CD14-positive monocyte (primary cell): ENCODE data around the gene DENND4B. TPM values are rescaled to one million over a fixed set of nuclear protein-coding genes. Genes with fewer than 3 reads are reported as not detected.

Source experiments
- DNase-seq, 3 donors: peaks; one replicate each; pipeline ENCODE4 v3.0.0-alpha.2; 2011 to 2022
- H2AFZ ChIP-seq: 2 replicates; pipeline ENCODE4 v1.6.0; 2012; ENCODE audit warnings: mild to moderate bottlenecking, low read depth, low read length, inconsistent platforms; ENCODE audit not compliant: insufficient read depth, poor library complexity, severe bottlenecking
- H3K27ac ChIP-seq, 2 donors: 1 replicate in 1 of 2; 2 replicates in 1 of 2; pipeline ENCODE4 v1.5.1; 2012 to 2013; ENCODE audit warnings: low read length in 2 of 2, control low read depth in 1 of 2, inconsistent platforms in 1 of 2, low read depth in 1 of 2, mild to moderate bottlenecking in 1 of 2
- H3K27me3 ChIP-seq, 2 donors: one replicate each; pipeline versions ENCODE4 v1.6.0 to v1.6.1; 2011 to 2013; ENCODE audit warnings: low read length in 2 of 2; ENCODE audit not compliant: control insufficient read depth in 2 of 2, insufficient read depth in 2 of 2
- H3K36me3 ChIP-seq, 2 donors: replicated peaks in 1 of 2; 1 replicate in 1 of 2; 2 replicates in 1 of 2; pipeline versions ENCODE4 v1.5.1 to v1.6.1; 2012 to 2013; ENCODE audit warnings: low read length in 2 of 2, control low read depth in 1 of 2, inconsistent platforms in 1 of 2, mild to moderate bottlenecking in 1 of 2; ENCODE audit not compliant: insufficient read depth in 2 of 2, control insufficient read depth in 1 of 2
- H3K4me1 ChIP-seq, 2 donors: 1 replicate in 1 of 2; 2 replicates in 1 of 2; pipeline versions ENCODE4 v1.5.1 to v1.6.1; 2012 to 2013; ENCODE audit warnings: low read length in 2 of 2, control low read depth in 1 of 2, inconsistent platforms in 1 of 2, mild to moderate bottlenecking in 1 of 2, moderate library complexity in 1 of 2; ENCODE audit not compliant: insufficient read depth in 2 of 2, control insufficient read depth in 1 of 2
- H3K4me2 ChIP-seq: replicated peaks from 2 replicates; pipeline ENCODE3; 2012; ENCODE audit warnings: low read length, moderate library complexity, mild to moderate bottlenecking; ENCODE audit not compliant: poor library complexity, severe bottlenecking; ENCODE audit errors: extremely low read depth
- H3K4me3 ChIP-seq, 3 experiments: fragments of 200-600 bp in 1 of 3; sonication (generic) in 1 of 3; replicated peaks in 1 of 3; 1 replicate in 2 of 3; 2 replicates in 1 of 3; pipeline ENCODE4 v1.5.1; 2011 to 2013; ENCODE audit warnings: low read length in 3 of 3, mild to moderate bottlenecking in 3 of 3, control low read depth in 2 of 3, low read depth in 2 of 3, inconsistent platforms in 1 of 3, moderate library complexity in 1 of 3
- H3K79me2 ChIP-seq: 2 replicates; pipeline ENCODE4 v1.6.0; 2012; ENCODE audit warnings: mild to moderate bottlenecking, control low read depth, inconsistent platforms, low read length, moderate library complexity; ENCODE audit not compliant: insufficient read depth
- H3K9ac ChIP-seq: 2 replicates; pipeline ENCODE4 v1.6.0; 2017; ENCODE audit warnings: low read length, mild to moderate bottlenecking; ENCODE audit not compliant: insufficient read depth, poor library complexity, severe bottlenecking
- H3K9me3 ChIP-seq, 2 donors: replicated peaks in 1 of 2; 1 replicate in 1 of 2; 2 replicates in 1 of 2; pipeline versions ENCODE4 v1.5.1 to v1.6.1; 2012 to 2013; ENCODE audit warnings: low read length in 2 of 2, control low read depth in 1 of 2; ENCODE audit not compliant: control insufficient read depth in 1 of 2, insufficient read depth in 1 of 2
- H4K20me1 ChIP-seq: 2 replicates; pipeline ENCODE4 v1.6.0; 2012; ENCODE audit warnings: mild to moderate bottlenecking, low read length, control low read depth, moderate library complexity; ENCODE audit not compliant: insufficient read depth
- H3K27ac Mint-ChIP-seq, 7 donors: one replicate each; pipeline ENCODE4 v1.8.0; 2020; ENCODE audit warnings: mild to moderate bottlenecking in 7 of 7, mixed read lengths in 7 of 7, moderate library complexity in 6 of 7, inconsistent platforms in 2 of 7
- H3K27me3 Mint-ChIP-seq, 3 donors: one replicate each; pipeline ENCODE4 v1.8.0; 2021 to 2022; ENCODE audit warnings: low read depth in 3 of 3, mild to moderate bottlenecking in 3 of 3, mixed read lengths in 3 of 3, moderate library complexity in 3 of 3, inconsistent platforms in 1 of 3
- H3K36me3 Mint-ChIP-seq, 2 donors: one replicate each; pipeline ENCODE4 v1.8.0; 2020; ENCODE audit warnings: mixed read lengths in 2 of 2, inconsistent platforms in 1 of 2, mild to moderate bottlenecking in 1 of 2
- H3K4me1 Mint-ChIP-seq: one replicate; pipeline ENCODE4 v1.8.0; 2020; ENCODE audit warnings: mild to moderate bottlenecking, mixed read lengths
- H3K4me3 Mint-ChIP-seq, 2 donors: one replicate each; pipeline ENCODE4 v1.8.0; 2020; ENCODE audit warnings: mild to moderate bottlenecking in 2 of 2, mixed read lengths in 2 of 2, moderate library complexity in 1 of 2
- H3K9me3 Mint-ChIP-seq, 7 donors: one replicate each; pipeline ENCODE4 v1.8.0; 2020 to 2022; ENCODE audit warnings: mixed read lengths in 7 of 7, mild to moderate bottlenecking in 6 of 7, moderate library complexity in 6 of 7, inconsistent platforms in 2 of 7
- CTCF ChIP-seq: fragments of 200-600 bp; IDR thresholded peaks from one replicate; pipeline ENCODE4 v1.8.0; 2022; ENCODE audit warnings: antibody characterized with exemption, mild to moderate bottlenecking
- WGBS: methylation state at CpG from one replicate; pipeline ENCODE4 v1.1.5; 2013; ENCODE audit warnings: missing lambda C conversion rate; ENCODE audit not compliant: insufficient coverage; 5-methylcytosine and 5-hydroxymethylcytosine counted together
- intact Hi-C, 2 donors: fragments of 100-400 bp; cut with micrococcal nuclease; formaldehyde crosslinking; loops; one replicate each; pipeline versions ENCODE4 v1.15.0 to v1.15.1; 2023
- polyA plus RNA-seq, 3 donors: library from polyadenylated mRNA; depleted of rRNA in 1 of 3; unstranded in 2 of 3; stranded (reverse) in 1 of 3; fragments of 300-500 nt in 2 of 3; fragments of >200 nt in 1 of 3; fragmentation: Illumina TruSeq in 2 of 3; gene quantifications; 1 replicate in 2 of 3; 2 replicates in 1 of 3; pipeline ENCODE4 v1.2.3, GENCODE V29; 2012 to 2021

The DENND4B gene
- polyA plus RNA-seq, 3 donors, result 7.8 to 324 (median 10.9) TPM

GRCh38 chr1:153987621-153988020 is 41.1 kb upstream of the DENND4B start:
- 100% methylated on average over 1 of the region's 8 CpGs for WGBS
- no peak for TF ChIP-seq CTCF
- intact Hi-C loops, result loop anchor here (2.0 to 5.0 kb wide), 5 partner anchors 65 to 477 kb away; partner anchors contain the start of genes GATAD2B (in 1 of the 2) and NPR1 (in 1 of the 2)
- Histone ChIP-seq H3K79me2 (peaks cover 20% of the 10 kb centered on the region), H3K36me3 (peaks cover 8 to 11% of the 10 kb centered on the region in 2 donors), H3K9ac (no peak overlapping the region), H3K27me3 (no peaks in the 10 kb centered on the region), H3K4me3 (no peak overlapping the region), H3K4me1 (peaks cover 43 to 55% of the 10 kb centered on the region in 2 donors), H3K4me2 (no peak overlapping the region), H3K9me3 (no peaks in the 10 kb centered on the region), H4K20me1 (no peaks in the 10 kb centered on the region), H3K27ac (no peak overlapping the region), H2AFZ (no peak overlapping the region)
- no peak for DNase-seq
- H3K27me3 Mint-ChIP-seq, result peaks cover 2 to 6% (median 2%) of the 10 kb centered on the region in 3 donors
- H3K4me3 Mint-ChIP-seq, result no peak overlapping the region
- H3K4me1 Mint-ChIP-seq, result peaks cover 49% of the 10 kb centered on the region
- peak overlapping the region in 4 of 7 donors; percentile 2 to 85 (median 80) for H3K27ac Mint-ChIP-seq
- H3K36me3 Mint-ChIP-seq, result peaks cover 12 to 14% of the 10 kb centered on the region in 2 donors
- H3K9me3 Mint-ChIP-seq, result peaks cover 0 to 2% (median 0%) of the 10 kb centered on the region in 7 donors

GRCh38 chr1:153985941-153986761 is 39.6 kb upstream of the DENND4B start, which contains the start of gene RAB13:
Gene RAB13, minus strand, starts transcription at chr1:153986339. Its CDS starts 103 bp downstream, at chr1:153986236.
- H3K27me3 Mint-ChIP-seq, result peaks cover 2 to 6% (median 2%) of the 10 kb centered on the region in 3 donors
- peaks cover 0 to 2% (median 0%) of the 10 kb centered on the region in 7 donors for H3K9me3 Mint-ChIP-seq
- no peaks in the 10 kb centered on the region for H3K36me3 ChIP-seq
- H3K79me2 ChIP-seq, result peaks cover 7% of the 10 kb centered on the region
- peak within 1 kb of the TSS; percentile 86 for H3K4me2 ChIP-seq
- peak within 1 kb of the TSS; percentile 29 for H3K9ac ChIP-seq
- H3K9me3 ChIP-seq, result no peaks in the 10 kb centered on the region
- H3K27ac Mint-ChIP-seq, result peak within 1 kb of the TSS; percentile 77 to 90 (median 83)
- peak within 1 kb of the TSS in 1 of 2 donors; percentile 9 for H3K27ac ChIP-seq
- H2AFZ ChIP-seq, result peak within 1 kb of the TSS; percentile 83
- peaks cover 38 to 49% of the 10 kb centered on the region in 2 donors for H3K4me1 ChIP-seq
- peak in 1 of 3 donors; percentile 20 for DNase-seq
- peaks cover 0 to under 1% of the 10 kb centered on the region in 2 donors for H3K36me3 Mint-ChIP-seq
- H4K20me1 ChIP-seq, result no peaks in the 10 kb centered on the region
- intact Hi-C loops, result loop anchor here (2.0 to 5.0 kb wide), 5 partner anchors 64 to 475 kb away; partner anchors contain the start of genes GATAD2B (in 1 of the 2) and NPR1 (in 1 of the 2)
- no peaks in the 10 kb centered on the region for H3K27me3 ChIP-seq
- 1% methylated on average over 11 of the region's 32 CpGs for WGBS
- H3K4me3 Mint-ChIP-seq, result peak within 1 kb of the TSS; percentile 80 to 95
- no peak for TF ChIP-seq CTCF
- H3K4me1 Mint-ChIP-seq, result peaks cover 50% of the 10 kb centered on the region
- H3K4me3 ChIP-seq, result peak within 1 kb of the TSS; percentile 41 to 78 (median 57)
